ENCODE results near the gene ZFAND5. TPM values are rescaled to one million over a fixed set of nuclear protein-coding genes. Genes with fewer than 3 reads are reported as not detected.
A peak's percentile ranks its signal among the peaks of the same experiment; 100 is the strongest.

ZFAND5 gene
- total RNA-seq (2014; rRNA removed; shearing (Covaris generic)), result 174 and 216 TPM in 2 replicates

DNA sequence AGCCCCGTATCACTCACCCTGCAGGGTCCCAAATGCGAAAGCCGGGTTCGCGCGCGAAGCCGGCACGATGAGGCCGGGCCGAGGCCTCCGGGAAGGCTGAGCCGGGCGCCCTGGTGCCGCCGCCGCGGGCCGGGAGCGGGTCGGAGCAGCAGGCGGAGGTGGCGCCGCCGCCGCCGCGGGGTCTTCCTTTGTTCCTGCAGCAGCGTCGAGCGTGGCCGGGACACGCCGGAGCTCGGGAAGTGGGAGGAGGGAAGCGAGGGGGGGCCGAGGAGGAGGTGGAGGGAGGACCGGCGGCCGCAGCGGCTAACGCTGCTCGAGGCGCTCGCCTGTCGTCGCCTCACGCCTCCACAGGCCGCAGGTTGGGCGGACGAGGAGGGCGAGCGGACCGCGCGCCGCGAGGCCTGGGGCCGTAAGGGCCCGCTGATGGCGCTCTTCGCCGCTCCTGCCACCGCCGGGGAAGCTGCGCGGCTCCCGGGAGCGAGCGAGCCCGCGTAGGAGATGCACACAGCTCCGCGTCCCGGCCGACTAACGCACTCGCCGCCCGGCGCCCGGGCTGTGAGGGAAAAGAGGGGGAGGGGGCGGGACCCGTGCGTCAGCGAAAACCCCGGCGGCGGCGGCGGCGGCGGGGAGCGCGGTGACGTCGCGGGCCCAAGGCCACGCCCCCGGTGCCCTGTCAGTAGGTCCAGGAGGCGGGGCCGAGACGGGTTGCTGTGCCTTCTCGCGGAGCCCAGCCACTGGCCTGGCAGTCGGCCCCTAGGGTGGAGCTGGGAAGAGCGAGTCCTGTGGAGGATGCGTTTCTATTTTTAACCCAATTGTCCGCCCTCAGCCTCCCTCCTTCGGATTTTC is at the start of gene ZFAND5:
TSS of gene ZFAND5 (minus strand) at position 530 of the 846 bp plus-strand sequence. CDS start 4,430 bp downstream, outside the sequence.
- peak; percentile 99 for DNase-seq (ENCODE audit: low read depth)

GRCh38 chr9:72412483-72413040 is 47.6 kb upstream of the ZFAND5 start:
- DNase-seq (ENCODE audit: low read depth), result no peak

- no peak for DNase-seq (ENCODE audit: low read depth)
Observed at GRCh38 chr9:72410214-72410613, 45.2 kb upstream of the ZFAND5 start.

- no peak for DNase-seq (ENCODE audit: low read depth)
Observed at GRCh38 chr9:72407114-72407513, 42.1 kb upstream of the ZFAND5 start.

GRCh38 chr9:72402744-72403143 is 37.7 kb upstream of the ZFAND5 start:
- DNase-seq (ENCODE audit: low read depth), result no peak

- no peak for DNase-seq (ENCODE audit: low read depth)
Observed at GRCh38 chr9:72401396-72401795, 36.4 kb upstream of the ZFAND5 start.

DNA sequence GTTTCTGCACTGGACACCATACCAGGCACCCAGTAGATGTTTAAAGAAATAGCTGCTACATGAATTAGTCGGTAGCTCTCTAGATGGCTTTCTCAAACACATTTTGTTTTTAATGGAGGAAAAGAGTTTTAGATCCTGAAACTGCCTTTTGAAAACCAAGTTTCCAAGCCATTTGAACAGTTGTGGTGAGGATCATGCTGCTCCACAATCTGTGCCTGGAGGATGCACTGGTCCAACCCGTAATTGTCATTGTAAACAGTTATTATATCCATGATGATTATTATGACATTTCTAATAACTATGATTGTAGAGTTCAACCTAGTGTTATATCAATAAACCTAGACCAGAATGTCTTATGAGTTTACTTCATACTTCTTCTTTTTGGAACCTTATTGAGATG is 35.9 kb upstream of the ZFAND5 start:
- DNase-seq (ENCODE audit: low read depth), result no peak

DNA sequence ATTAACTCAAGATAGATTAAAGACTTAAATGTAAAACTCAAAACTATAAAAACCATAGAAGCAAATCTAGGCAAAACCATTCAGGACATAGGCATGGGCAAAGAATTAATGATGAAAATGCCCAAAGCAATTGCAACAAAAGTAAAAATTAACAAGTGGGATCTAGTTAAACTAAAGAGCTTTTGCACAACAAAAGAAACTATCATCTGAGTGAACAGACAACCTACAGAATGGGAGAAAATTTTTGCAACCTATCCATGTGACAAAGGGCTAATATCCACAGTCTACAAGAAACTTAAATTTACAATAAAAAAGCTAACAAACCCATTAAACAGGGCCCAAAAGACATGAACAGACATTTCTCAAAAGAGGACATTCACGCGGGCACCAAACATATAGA is 34.4 kb upstream of the ZFAND5 start:
- DNase-seq (ENCODE audit: low read depth), result no peak

- DNase-seq (ENCODE audit: low read depth), result peak; percentile 63
Observed at GRCh38 chr9:72396247-72397091, 31.5 kb upstream of the ZFAND5 start.

- no peak for DNase-seq (ENCODE audit: low read depth)
Observed at GRCh38 chr9:72394066-72394465, 29.1 kb upstream of the ZFAND5 start.

GRCh38 chr9:72390907-72391306 is 25.9 kb upstream of the ZFAND5 start:
- no peak for DNase-seq (ENCODE audit: low read depth)

DNA sequence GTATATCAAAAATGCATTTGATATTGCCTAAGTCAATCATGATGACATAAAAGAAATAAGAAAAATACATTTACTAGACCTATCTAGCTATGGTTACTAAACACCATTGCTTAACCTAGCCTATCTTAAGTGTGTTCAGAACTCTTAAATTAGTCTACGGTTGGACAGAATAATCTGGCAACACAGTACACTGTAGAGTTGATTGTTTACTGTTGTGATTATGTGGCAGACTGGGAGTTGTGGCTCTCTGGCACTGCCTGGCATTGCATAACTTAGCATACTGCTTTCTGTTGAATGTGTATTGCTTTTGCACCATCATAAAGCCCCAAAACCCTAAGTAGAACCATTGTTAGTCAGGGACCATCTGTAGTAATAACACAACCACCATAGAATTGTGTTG is 21.2 kb upstream of the ZFAND5 start:
- no peak for DNase-seq (ENCODE audit: low read depth)

- DNase-seq (ENCODE audit: low read depth), result peak; percentile 40
Observed at GRCh38 chr9:72384710-72385485, 19.9 kb upstream of the ZFAND5 start.

GRCh38 chr9:72383978-72384709 is 19.1 kb upstream of the ZFAND5 start:
- peak; percentile 91 for DNase-seq (ENCODE audit: low read depth)

- DNase-seq (ENCODE audit: low read depth), result peak; percentile 28
Observed at GRCh38 chr9:72382405-72382804, 17.4 kb upstream of the ZFAND5 start.

GRCh38 chr9:72377041-72377440 is 12.0 kb upstream of the ZFAND5 start:
- DNase-seq (ENCODE audit: low read depth), result no peak

DNA sequence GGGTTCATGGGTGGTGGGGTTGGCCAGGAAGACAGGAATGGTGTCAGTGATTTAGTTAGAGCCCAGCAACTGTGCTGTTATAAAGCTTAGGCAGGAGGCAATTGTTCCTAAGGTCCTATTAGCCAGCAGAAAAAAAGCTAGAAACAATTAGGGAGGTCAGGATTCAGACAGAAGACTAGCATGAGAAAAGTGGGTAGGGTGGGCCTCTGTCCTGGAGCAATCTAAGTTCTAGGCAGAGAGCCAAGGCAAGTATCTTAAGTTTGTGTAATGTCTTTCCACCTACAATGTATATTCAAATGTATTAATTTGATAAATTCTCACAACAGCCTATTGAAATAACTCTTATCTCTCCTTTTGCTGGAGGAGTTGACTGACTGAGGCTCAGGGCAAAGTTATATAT is 6.1 kb upstream of the ZFAND5 start:
- no peak for DNase-seq (ENCODE audit: low read depth)

GRCh38 chr9:72365525-72366256 is 683 bp upstream of the ZFAND5 start:
- peak; percentile 86 for DNase-seq (ENCODE audit: low read depth)

- DNase-seq (ENCODE audit: low read depth), result peak; percentile 58
Observed at GRCh38 chr9:72363908-72364678, 915 bp downstream of the ZFAND5 start.

Measured in M059J (cell line).